Thoracic aorta (tissue), 2 donors: ENCODE results near the gene CLNK. TPM values are rescaled to one million over a fixed set of nuclear protein-coding genes. Genes with fewer than 3 reads are reported as not detected.

ENCODE experiments used
- ATAC-seq: fragments of 150-250 bp; one replicate; pipeline ENCODE4 v1.8.0; 2017; ENCODE audit warnings: low read depth; ENCODE audit not compliant: insufficient number of reproducible peaks, low FRiP score
- DNase-seq: peaks from one replicate; pipeline ENCODE4 v3.0.0-alpha.2; 2020; ENCODE audit warnings: low spot score
- H3K27ac ChIP-seq, 2 donors: fragments of 200-600 bp; sonication (generic); 1 replicate in 1 of 2; 2 replicates in 1 of 2; pipeline ENCODE4 v1.5.1; 2016; ENCODE audit warnings: mild to moderate bottlenecking in 2 of 2, moderate library complexity in 2 of 2
- H3K27me3 ChIP-seq: fragments of 200-600 bp; sonication (generic); replicated peaks from 2 replicates; pipeline ENCODE4 v1.6.0; 2016; ENCODE audit warnings: mild to moderate bottlenecking; ENCODE audit not compliant: insufficient read depth
- H3K36me3 ChIP-seq: fragments of 200-600 bp; sonication (generic); one replicate; pipeline ENCODE4 v1.5.1; 2016
- H3K4me1 ChIP-seq, 2 donors: fragments of 200-600 bp; sonication (generic); 1 replicate in 1 of 2; 2 replicates in 1 of 2; pipeline versions ENCODE4 v1.5.1 to v1.6.0; 2016; ENCODE audit warnings: low read depth in 2 of 2, mild to moderate bottlenecking in 1 of 2; ENCODE audit not compliant: control insufficient read depth in 1 of 2
- H3K4me3 ChIP-seq: fragments of 200-600 bp; sonication (generic); 2 replicates; pipeline ENCODE4 v1.5.1; 2016; ENCODE audit warnings: mild to moderate bottlenecking
- H3K9me3 ChIP-seq: fragments of 200-600 bp; sonication (generic); 2 replicates; pipeline ENCODE4 v1.5.1; 2016
- total RNA-seq, 2 donors: library from RNA; depleted of rRNA; stranded (reverse); fragments of >200 nt; gene quantifications; one replicate each; pipeline versions ENCODE4 v1.1.0 to v1.2.3, GENCODE V29; 2016
- TF ChIP-seq, protein P1 (sequence below): fragments of 200-600 bp; sonication (generic); IDR thresholded peaks from one replicate; pipeline ENCODE4 v1.5.1; 2019; ENCODE audit warnings: antibody characterized with exemption

CLNK gene
- total RNA-seq, 2 donors from 2014 or later: not detected

DNA sequence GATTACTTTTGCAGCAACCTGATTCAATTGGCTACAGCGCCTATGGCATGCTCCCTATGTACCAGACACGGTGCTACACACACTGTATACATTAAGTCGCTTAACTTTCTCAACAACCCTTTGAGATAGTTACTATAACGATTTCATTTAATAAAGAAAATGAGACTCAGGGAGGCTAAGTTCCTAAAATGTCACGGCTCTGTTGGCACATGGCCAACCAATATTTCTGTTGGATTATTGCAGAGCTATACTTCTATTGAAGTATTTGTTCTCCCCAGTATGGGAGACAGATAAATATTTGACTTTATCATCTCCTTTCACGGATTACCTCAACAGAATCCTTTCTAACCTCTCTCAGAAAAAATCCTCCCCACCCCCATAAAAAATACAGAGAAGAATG is 25.3 kb downstream of the CLNK start:
- H3K27me3 ChIP-seq: no peaks in the 10 kb centered on the region
- no peaks in the 10 kb centered on the region for H3K36me3 ChIP-seq
- no peak overlapping the region for H3K4me3 ChIP-seq
- H3K9me3 ChIP-seq: no peaks in the 10 kb centered on the region
- ATAC-seq (no peak), DNase-seq (no peak)
- TF ChIP-seq, protein P1, sequence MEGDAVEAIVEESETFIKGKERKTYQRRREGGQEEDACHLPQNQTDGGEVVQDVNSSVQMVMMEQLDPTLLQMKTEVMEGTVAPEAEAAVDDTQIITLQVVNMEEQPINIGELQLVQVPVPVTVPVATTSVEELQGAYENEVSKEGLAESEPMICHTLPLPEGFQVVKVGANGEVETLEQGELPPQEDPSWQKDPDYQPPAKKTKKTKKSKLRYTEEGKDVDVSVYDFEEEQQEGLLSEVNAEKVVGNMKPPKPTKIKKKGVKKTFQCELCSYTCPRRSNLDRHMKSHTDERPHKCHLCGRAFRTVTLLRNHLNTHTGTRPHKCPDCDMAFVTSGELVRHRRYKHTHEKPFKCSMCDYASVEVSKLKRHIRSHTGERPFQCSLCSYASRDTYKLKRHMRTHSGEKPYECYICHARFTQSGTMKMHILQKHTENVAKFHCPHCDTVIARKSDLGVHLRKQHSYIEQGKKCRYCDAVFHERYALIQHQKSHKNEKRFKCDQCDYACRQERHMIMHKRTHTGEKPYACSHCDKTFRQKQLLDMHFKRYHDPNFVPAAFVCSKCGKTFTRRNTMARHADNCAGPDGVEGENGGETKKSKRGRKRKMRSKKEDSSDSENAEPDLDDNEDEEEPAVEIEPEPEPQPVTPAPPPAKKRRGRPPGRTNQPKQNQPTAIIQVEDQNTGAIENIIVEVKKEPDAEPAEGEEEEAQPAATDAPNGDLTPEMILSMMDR: no peak
- H3K4me1 ChIP-seq: peaks cover 0 to 6% of the 10 kb centered on the region in 2 donors
- H3K27ac ChIP-seq: no peak overlapping the region

GRCh38 chr4:10656988-10657387 is 27.6 kb downstream of the CLNK start:
- H3K27me3 ChIP-seq: no peaks in the 10 kb centered on the region
- no peak overlapping the region for H3K4me3 ChIP-seq
- no peaks in the 10 kb centered on the region for H3K9me3 ChIP-seq
- H3K36me3 ChIP-seq: no peaks in the 10 kb centered on the region
- no peaks in the 10 kb centered on the region for H3K4me1 ChIP-seq
- ATAC-seq (no peak), DNase-seq (no peak)
- H3K27ac ChIP-seq: no peak overlapping the region
- TF ChIP-seq, protein P1: no peak

GRCh38 chr4:10656420-10656819 is 28.1 kb downstream of the CLNK start:
- TF ChIP-seq, protein P1: no peak
- Histone ChIP-seq H3K27me3 (no peaks in the 10 kb centered on the region), H3K4me3 (no peak overlapping the region)

GRCh38 chr4:10655968-10656367 is 28.6 kb downstream of the CLNK start:
- H3K9me3 ChIP-seq: no peaks in the 10 kb centered on the region
- no peak for ATAC-seq
- H3K4me3 ChIP-seq: no peak overlapping the region
- TF ChIP-seq, protein P1: no peak
- no peak overlapping the region for H3K27ac ChIP-seq
- DNase-seq: no peak
- no peaks in the 10 kb centered on the region for H3K27me3 ChIP-seq
- H3K36me3 ChIP-seq: no peaks in the 10 kb centered on the region
- H3K4me1 ChIP-seq: no peaks in the 10 kb centered on the region

More at GRCh38 chr4:10656420-10656819, 28.1 kb downstream of the CLNK start:
- no peak for ATAC-seq
- no peaks in the 10 kb centered on the region for H3K4me1 ChIP-seq
- no peak overlapping the region for H3K27ac ChIP-seq
- no peaks in the 10 kb centered on the region for H3K9me3 ChIP-seq
- DNase-seq: no peak
- H3K36me3 ChIP-seq: no peaks in the 10 kb centered on the region

DNA sequence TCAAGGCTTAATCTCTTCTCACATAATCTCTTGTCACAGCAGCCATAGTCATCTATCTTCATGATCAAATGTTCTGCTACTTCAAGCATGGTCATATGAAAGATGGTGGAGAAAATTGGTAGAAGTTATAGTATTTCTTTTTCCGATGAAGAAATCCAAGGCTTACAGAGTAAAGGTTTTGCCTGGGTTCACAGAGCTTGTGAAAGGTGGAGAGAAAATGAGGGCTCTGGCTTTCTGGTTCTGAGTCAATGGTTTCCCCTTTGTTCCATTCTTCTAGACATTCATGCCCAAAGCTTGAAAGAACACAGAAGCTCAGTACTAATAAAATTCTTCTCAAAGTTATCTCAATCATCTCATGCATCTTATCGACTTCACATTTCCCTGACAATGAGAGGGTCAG is 36.1 kb downstream of the CLNK start:
- Histone ChIP-seq H3K27me3 (no peaks in the 10 kb centered on the region), H3K27ac (no peak overlapping the region), H3K36me3 (no peaks in the 10 kb centered on the region), H3K4me3 (no peak overlapping the region), H3K4me1 (no peaks in the 10 kb centered on the region), H3K9me3 (no peaks in the 10 kb centered on the region)
- no peak for ATAC-seq
- no peak for DNase-seq
- TF ChIP-seq, protein P1: no peak
